HG02798 (cell line): ENCODE measurements around the gene MYO6.
"Not testable (repeated sequence)": the region's sequence is repeated elsewhere in the genome, so short reads cannot be mapped to it uniquely, and the experiment has no call there.

Experiments used
- ATAC-seq: cut with Tn5 transposase; IDR thresholded peaks from one replicate; pipeline ENCODE4 v1.9.1; 2021; ENCODE audit warnings: mild to moderate bottlenecking; ENCODE audit not compliant: unreplicated experiment, poor library complexity

MYO6 gene

DNA sequence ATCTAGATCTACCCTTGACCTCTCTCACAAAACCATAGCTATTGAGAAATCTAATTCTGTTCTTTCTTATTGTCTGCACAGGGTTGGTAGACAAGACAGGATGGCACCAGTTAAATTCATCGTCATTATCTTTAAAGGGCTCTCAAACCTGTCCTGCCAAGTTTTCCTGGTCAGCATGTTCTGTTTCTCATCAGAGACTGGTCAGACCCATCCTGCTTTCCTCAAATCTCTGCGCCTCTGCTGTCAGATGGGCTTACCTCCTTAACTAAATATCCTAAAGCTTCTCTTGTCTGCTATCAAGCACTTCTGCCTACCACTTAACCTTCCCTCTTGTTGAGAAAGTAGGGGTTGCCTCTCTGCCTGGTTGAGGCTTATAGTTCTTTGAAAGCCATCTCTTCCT lies 125.2 kb downstream of the MYO6 start:
- ATAC-seq: no peak

DNA sequence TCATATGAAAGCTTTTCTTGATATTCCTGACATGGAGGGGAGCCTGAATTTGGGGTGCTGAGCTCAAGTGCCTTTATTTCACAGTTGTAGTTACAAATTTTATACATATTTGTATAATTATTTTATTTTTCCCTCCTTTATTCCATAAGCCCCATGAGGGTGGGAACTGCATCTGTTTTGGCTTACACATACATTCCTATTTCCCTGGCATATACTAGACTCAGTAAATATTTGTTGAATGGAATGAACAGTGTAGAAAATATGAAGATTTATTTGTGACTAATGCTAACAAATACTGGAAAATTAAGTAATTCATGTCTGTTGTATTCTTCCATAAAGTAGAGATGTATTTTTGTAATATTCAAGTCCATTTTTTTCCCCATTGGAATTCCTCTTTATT lies 127.1 kb downstream of the MYO6 start:
- no peak for ATAC-seq

DNA sequence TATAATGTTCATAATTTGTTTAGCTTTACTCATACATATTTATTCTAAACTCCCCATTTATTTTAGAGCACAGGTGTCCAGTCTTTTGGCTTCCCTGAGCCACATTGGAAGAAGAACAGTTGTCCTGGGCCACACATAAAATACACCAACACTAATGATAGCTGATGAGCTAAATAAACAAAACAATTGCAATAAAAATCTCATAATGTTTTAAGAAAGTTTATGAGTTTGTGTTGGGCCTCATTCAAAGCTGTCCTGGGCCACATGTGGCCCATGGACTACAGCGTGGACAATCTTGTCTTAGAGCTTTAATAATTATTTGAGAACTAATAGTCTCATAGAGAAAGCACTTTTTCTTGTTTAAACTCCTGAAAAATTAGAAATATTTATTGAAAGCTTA lies 131.3 kb downstream of the MYO6 start:
- ATAC-seq: no peak

DNA sequence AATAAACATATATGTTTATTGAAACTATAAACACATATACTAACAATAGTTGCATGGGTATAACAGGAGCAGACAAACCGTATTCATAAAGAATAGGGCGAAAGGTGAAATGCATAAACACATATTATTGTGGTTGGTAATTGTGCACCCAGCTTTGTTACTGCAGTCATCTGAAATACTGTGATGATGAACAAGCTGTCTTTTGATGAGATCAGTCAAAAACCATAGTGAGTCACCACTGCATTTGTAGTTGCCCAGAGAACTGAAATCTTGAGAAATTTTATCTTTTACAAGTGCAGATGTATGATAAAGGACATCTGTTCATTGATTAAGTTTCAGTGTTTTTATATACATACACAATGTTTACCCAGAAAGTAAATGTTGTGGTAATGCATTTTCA lies 133.7 kb downstream of the MYO6 start:
- ATAC-seq: no peak

DNA sequence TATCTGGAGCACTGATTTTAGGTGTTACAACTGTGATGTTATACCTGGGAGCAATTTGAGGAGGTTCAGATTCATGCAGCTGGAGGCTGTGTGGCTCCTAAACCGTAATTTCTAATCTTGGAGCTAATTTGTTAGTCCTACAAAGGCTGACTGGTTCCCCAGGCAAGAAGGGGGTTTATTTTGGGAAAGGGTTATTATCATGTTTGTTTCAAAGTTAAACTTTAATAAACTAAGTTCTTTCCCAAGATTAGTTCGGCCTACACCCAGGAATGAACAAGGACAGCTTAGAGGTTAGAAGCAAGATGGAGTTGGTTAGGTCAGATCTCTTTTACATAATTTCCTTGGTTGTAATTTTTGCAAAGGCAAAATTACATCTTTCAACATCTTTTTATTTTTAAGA lies 135.8 kb downstream of the MYO6 start:
- ATAC-seq: no peak

DNA sequence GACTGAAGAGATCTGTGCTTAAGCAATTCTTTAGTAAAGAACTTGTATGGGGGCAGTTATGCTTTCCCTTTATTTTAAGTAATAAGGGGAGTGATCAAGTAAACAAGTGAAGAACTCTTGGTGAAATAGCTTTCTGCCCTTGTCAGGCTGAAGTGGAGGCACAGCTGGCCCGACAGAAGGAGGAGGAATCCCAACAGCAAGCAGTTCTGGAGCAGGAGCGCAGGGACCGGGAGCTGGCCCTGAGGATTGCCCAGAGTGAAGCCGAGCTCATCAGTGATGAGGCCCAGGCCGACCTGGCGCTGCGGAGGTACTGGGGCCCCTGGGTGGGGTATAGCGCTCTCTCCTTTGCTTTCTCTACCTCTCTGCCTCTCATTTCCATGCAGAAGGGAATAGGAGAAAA lies 143.3 kb downstream of the MYO6 start:
- no peak for ATAC-seq

DNA sequence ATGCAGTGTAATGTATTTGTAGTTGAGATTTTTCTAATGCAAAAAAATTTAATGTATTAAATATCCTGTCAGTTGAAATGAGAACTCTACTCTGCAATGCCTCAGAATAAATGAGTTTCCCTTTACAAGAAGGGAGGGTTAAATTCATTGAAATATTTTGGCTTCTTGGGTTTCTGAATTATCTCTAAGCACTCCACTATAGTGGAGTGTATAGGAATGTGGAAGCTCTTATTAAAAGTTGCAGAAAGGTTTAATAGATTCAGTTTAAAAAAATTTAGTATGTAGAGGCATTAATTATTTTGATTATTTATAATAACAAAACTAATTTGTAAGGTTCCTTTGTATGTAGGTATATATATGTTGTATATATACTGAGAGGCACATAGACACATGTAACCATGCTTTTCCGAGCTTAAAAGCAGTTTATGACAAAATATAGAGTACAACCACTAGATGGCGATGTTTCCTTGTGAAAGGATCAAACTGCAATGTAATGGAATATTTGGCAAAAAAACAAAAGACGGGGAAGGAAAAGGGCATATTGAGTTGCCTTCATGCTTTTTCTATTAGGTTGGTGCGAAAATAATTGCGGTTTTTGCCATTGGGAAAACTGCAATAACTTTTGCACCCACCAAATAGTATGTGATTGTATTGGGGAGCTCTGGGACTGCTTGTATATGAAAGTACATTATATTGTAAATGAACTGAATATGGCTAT lies 144.2 kb downstream of the MYO6 start:
- ATAC-seq: peak; percentile 84

DNA sequence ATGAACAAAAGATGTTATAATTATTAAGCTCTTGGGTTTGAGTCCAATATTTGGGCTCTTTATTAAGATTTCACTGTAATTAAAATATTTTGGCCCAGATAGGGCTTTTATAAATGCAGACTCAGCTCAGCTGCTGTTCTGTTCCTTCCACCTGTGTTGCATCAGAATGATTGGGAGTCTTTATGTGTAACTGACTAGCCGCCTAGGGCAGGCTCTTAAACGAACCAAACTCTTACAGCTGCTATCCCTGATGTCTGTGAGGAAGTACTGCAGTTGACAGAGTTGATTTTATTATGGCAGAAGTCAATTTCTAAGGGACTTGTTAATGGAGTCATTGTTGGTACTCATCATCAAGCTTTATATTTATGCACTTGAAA lies 144.7 kb downstream of the MYO6 start:
- no peak for ATAC-seq

DNA sequence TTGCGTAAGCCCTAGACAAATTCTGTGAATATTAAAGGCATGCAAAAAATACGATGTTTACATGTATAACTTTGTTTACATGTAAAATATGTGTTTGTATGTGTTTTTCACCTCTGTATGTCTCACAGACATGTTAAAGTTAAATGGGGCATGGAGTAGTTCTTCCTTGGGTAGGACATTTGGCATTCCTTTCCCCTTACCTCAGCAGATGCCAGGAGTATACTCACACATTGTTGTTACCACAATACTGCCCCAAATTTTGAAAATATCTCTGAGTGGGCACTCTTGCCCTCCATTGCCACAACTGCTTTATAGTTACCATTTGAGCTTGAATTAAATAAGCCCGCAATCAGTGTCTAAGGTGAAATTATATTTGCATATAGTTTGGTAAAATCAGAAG lies 147.5 kb downstream of the MYO6 start:
- ATAC-seq: no peak

DNA sequence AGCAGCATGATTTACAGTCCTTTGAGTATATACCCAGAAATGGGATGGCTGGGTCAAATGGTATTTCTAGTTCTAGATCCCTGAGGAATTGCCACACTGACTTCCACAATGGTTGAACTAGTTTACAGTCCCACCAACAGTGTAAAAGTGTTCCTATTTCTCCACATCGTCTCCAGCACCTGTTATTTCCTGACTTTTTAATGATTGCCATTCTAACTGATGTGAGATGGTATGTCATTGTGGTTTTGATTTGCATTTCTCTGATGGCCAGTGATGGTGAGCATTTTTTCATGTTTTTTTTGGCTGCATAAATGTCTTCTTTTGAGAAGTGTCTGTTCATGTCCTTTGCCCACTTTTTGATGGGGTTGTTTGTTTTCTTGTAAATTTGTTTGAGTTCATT lies 151.2 kb downstream of the MYO6 start:
- not testable (repeated sequence) for ATAC-seq

DNA sequence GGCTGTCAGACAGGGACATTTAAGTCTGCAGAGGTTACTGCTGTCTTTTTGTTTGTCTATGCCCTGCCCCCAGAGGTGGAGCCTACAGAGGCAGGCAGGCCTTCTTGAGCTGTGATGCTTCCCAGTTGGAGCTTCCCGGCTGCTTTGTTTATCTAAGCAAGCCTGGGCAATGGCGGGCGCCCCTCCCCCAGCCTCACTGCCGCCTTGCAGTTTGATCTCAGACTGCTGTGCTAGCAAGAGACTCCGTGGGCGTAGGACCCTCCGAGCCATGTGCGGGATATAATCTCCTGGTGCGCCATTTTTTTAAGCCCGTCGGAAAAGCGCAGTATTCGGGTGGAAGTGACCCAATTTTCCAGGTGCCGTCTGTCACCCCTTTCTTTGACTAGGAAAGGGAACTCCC lies 156.1 kb downstream of the MYO6 start:
- not testable (repeated sequence) for ATAC-seq

DNA sequence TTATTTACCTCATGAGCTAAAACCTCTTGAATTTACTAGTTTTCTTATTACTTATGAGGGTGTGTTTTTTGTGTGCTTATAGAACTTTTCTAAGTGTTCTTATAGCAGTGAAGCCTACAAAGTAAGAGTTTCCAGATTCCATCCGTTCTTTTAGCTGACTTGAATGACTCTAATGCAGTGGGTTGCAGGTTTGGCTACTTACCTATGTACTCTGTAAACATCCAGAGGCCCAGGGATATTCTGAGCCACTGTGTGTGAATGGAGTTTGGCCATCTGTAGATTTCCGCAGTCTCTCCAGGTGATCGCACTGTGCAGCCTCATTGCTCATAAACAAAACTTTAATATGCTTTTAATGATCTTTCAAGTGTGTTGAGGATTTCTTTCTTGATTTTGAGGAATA lies 157.8 kb downstream of the MYO6 start:
- ATAC-seq: no peak

DNA sequence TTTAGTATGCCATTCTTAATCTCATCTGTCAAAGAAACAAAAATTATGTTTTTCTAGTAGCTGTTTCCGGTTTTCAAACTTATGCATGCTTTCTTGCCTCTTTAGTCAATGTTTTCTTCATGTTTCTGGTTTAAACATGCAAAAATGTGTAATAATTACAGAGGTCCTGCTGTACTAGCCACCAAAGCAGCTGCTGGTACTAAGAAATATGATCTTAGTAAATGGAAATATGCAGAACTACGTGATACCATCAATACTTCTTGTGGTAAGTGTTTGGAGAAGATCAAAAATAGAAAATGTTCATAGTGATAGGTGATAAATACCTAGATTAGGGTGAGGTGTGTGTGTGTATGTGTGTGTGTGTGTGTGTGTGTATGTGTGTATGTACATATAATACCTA lies 158.4 kb downstream of the MYO6 start:
- ATAC-seq: no peak

DNA sequence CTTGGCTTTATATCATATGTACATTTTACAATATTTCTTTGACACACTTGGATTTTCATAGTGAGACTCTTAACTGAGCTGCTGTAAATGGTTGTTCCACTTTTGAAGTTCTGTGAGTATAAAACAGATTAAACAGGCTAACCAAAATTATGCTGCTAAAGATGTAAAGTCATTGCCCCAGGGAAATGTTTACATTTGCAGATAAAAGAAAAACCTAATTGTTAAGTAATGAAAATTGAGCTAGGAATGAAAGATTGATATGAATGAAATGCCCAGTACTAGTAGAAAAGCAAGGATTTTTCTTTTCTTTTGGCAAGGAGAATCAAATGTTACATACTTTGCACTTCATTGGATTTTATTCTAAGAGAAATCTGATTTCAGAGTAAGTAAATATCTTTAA lies 164.0 kb downstream of the MYO6 start:
- ATAC-seq: no peak

DNA sequence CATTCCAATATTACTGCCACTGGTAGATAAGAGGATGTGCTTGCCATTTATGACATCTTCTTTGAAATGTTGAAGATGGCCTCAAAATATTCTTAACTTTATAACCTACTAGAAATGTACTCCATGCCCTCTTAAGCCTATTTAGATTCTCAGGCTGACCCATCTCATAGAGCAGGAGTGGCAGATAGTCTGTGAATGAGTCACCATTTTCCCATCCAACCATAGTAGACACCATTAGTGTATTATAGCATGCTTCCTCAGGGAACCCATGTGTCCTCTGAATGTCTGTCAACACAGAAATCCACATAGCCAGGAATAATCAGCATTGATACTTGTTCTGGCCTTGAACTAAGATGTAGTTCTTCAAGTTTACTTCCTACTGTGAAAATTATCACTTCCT lies 173.2 kb downstream of the MYO6 start:
- ATAC-seq: no peak

DNA sequence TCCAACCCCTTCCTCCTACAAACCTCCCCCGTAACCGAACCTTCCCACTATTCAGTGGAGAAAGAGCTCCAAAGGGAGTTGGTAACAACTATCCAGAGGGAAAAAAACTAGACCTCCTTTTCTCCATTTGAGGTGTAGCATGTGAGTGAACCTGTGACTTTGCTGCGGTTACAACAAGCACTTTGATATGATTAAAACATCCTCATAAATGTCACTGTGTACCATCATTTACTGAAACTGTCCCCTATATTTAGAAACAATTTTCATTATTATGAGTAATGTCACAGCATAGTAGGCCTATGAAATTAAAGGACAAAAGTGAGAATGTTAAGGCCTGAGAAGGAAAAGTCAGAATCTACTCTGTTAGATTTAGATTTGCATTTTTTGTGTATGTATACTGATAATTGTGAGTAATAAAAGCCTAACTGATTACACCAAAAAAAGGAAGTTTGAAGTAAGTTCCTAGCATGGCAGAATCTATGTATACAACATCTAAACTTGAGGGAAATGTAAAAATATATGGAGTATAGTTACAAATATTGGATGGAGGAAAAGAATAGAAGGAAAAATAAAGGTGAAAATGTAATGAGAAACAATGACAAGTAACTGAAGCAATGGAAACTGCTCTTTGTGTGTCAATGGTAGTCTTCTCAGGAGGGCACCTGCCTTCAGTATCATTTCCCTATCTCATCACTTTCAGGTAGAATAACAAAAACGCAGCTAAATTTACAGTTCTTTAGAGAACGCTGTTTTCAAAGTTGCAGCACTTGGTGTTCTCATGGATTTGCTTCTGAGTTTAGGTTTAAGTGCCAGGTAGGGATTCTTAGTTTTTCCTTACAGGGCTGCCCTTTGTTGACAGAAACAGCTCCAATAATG lies 177.5 kb downstream of the MYO6 start:
- ATAC-seq: peak; percentile 74

DNA sequence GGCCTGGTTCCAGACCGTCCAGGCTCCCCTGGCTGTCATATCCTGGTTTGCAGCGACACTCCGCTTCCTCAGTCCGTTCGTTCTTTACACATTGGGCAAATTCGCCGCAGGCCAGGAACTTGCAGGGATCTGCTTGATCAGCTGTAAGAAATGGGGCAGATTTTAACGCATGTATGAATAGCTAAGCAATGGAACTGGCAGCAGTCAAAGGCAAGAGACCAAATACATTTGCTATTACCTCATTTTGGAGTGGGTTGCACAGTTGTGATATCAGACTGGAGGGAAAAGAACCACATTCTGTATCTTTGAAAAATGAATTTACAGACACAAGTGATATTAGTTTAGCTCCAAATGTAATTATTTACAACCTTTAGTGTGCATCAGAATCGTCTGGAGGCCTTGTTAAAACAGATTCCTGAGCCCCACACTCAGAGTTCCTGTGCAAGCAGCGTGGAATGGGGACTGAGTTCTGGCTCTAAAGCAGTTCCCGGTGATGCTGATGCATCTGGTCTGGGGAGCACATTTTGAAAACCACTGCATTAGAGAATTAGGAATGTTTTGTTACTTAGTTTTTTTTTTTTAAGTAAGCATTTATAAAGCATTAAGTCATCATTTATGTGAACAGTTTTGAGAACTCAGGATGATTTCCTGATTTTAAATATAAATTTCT lies 182.1 kb downstream of the MYO6 start:
- ATAC-seq: no peak

DNA sequence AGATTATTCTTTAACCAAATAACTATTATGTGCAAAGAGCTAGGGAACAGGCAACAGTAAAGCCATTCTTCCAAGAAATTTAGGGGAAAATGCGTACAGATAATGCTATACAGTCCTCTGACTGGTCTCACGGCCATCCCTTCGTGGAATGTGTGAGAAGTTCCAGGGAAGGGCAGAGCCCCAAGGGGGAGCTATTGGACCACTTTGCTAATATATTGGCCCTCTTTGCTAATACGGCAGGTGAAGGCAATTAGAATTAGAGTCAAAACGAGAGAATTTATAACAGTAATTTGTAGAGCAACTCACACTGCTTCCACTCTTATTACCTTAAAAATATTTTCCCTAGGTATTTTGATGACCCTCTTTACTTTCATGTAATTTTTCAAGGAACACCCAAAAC lies 183.0 kb downstream of the MYO6 start:
- peak; percentile 44 for ATAC-seq

DNA sequence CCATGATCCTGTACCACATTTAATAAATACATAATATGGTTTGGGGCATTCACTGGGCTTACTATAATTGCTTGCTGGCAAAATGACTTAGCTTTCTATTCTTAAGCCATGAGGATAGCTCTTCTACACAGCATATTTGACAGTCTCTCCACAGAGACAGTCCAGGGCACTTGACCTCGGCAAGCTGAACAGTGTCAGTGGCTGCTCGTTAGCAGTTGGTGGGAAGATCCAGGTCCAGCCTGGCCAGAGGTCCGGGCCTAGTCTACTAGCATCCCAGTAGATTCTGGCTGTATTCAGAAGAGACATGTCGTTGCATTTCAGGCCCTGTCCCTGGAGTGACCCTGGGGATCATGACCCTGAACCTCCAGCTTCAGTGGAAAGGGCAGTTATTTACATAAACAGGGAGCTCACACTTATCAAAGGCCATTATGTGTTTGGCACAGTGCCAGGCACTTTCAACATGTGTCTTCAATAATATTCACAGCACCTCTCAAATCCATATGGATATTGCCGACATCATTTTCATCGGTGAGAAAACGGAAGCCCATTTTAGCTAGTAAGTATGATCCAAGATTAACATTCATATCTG lies 184.4 kb downstream of the MYO6 start:
- ATAC-seq: no peak

DNA sequence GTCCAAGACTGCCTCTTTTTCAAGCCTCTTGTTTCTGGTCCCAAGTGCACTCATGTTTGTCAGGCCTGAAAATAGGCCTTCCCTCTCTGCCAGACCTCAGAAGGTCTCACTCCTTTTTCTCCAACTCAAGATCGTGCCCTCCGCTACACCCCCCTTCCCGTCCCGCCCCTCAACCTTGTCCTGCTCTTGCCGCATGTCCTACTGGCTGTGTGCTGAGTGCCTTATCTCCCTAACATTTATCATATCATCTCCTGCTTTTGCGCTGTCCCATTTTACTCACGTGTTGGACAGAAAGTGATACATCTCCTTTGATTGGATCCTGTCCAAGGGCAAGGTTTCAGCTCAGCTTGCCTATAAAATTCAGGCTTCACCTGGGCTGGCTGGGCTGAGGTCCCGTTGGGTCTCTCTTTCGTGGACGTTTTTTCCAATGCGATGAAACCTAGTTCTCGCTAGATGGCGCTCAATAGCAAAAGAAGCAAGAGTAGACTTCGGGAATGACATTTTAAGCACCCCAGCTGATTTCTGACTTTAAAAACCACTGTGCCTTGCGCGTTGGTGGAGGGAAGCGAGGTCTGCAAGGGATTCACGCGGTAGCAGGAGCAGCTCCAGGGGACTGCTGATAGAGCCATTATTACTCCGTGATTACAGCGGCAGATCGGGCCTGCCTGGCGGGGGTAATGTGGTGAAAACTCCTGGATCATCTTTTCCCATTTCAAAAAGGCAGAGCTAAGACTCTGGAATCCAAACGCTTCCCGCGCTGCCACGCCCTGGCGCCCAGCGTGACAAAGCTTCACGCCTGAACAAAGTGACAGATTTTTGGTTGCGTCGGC lies 185.8 kb downstream of the MYO6 start:
- ATAC-seq: peak; percentile 85
